Thyroid gland (tissue), 4 donors: Measurements from ENCODE around the gene SHROOM3.

Experiments used
- CTCF ChIP-seq, 6 experiments: fragments of 200-600 bp in 3 of 6; fragments of 450-650 bp in 3 of 6; sonication (generic) in 3 of 6; IDR thresholded peaks; one replicate each; pipeline ENCODE4 v1.5.1; 2016 to 2019; ENCODE audit warnings: antibody characterized with exemption in 6 of 6, mild to moderate bottlenecking in 2 of 6, inconsistent platforms in 1 of 6, moderate library complexity in 1 of 6
- POLR2A ChIP-seq, 2 donors: fragments of 450-650 bp; IDR thresholded peaks; one replicate each; pipeline ENCODE4 v1.6.1; 2017; ENCODE audit warnings: antibody characterized with exemption in 2 of 2, mild to moderate bottlenecking in 2 of 2, moderate library complexity in 1 of 2

GRCh38 chr4:76806757-76807156 is 371.7 kb downstream of the SHROOM3 start:
- no peak for TF ChIP-seq CTCF (IDR thresholded peaks at IDR 0.05)
- TF ChIP-seq POLR2A (IDR thresholded peaks at IDR 0.05) = no peak
